A673 (cell line): Measurements from ENCODE around the gene CNNM1. TPM values are rescaled to one million over a fixed set of nuclear protein-coding genes. Genes with fewer than 3 reads are reported as not detected.

Source experiments
- BruUV-seq: library from RNA; stranded (reverse); fragments of 400-500 nt; replicated peaks from 2 replicates; lab custom pipeline; 2021; lab: Mats Ljungman, UMichigan
- CTCF ChIA-PET: fragments of 300-600 bp; sonication (Branson Sonifier 250); formaldehyde crosslinking; loops from one replicate; lab custom pipeline; 2022; ENCODE audit warnings: antibody characterized with exemption; lab: Charles Lee
- POLR2A ChIA-PET: fragments of 300-600 bp; sonication (Branson Sonifier 250); formaldehyde crosslinking; loops from one replicate; lab custom pipeline; 2022; ENCODE audit warnings: antibody characterized with exemption; ENCODE audit not compliant: low non-redundant PET; lab: Charles Lee
- DNase-seq: peaks from one replicate; pipeline ENCODE4 v3.0.0-alpha.2; 2015; ENCODE audit warnings: low spot score
- H3K27ac ChIP-seq: fragments of 200-600 bp; sonication (generic); 2 replicates; pipeline ENCODE4 v1.5.1; 2016; ENCODE audit warnings: mixed run types, low read depth, mild to moderate bottlenecking, mixed read lengths, antibody characterized with exemption, low read length; ENCODE audit not compliant: poor library complexity, severe bottlenecking
- H3K27me3 ChIP-seq: fragments of 200-600 bp; sonication (generic); replicated peaks from 2 replicates; pipeline ENCODE4 v1.6.1; 2017; ENCODE audit warnings: mixed run types, low read depth, mild to moderate bottlenecking, mixed read lengths, antibody characterized with exemption, low read length; ENCODE audit not compliant: insufficient read depth, poor library complexity
- H3K36me3 ChIP-seq: fragments of 200-600 bp; sonication (generic); 2 replicates; pipeline ENCODE4 v1.6.1; 2016; ENCODE audit warnings: mixed run types, mild to moderate bottlenecking, mixed read lengths, antibody characterized with exemption, low read length; ENCODE audit not compliant: insufficient read depth, poor library complexity, severe bottlenecking
- H3K4me1 ChIP-seq: fragments of 200-600 bp; sonication (generic); 2 replicates; pipeline ENCODE4 v1.6.1; 2017; ENCODE audit warnings: mixed run types, mild to moderate bottlenecking, mixed read lengths, antibody characterized with exemption, low read length; ENCODE audit not compliant: insufficient read depth, poor library complexity, severe bottlenecking
- H3K4me3 ChIP-seq: fragments of 200-600 bp; sonication (generic); 2 replicates; pipeline ENCODE4 v1.5.1; 2016; ENCODE audit warnings: low read depth, mixed run types, mild to moderate bottlenecking, mixed read lengths, low read length; ENCODE audit not compliant: poor library complexity, severe bottlenecking
- H3K9me3 ChIP-seq: fragments of 200-600 bp; sonication (generic); 2 replicates; pipeline ENCODE4 v1.6.1; 2016; ENCODE audit warnings: mixed run types, low read depth, mild to moderate bottlenecking, mixed read lengths, antibody characterized with exemption, low read length; ENCODE audit not compliant: poor library complexity, severe bottlenecking
- EZH2 ChIP-seq: fragments of 200-600 bp; sonication (generic); IDR thresholded peaks from 2 replicates; pipeline ENCODE4 v1.6.1; 2017; ENCODE audit warnings: borderline replicate concordance, low read depth, mild to moderate bottlenecking, mixed read lengths, antibody characterized with exemption, low read length; ENCODE audit not compliant: poor library complexity, severe bottlenecking
- intact Hi-C: fragments of 100-400 bp; cut with micrococcal nuclease; formaldehyde crosslinking; loops from one replicate; pipeline ENCODE4 v1.10.0; 2022; ENCODE audit not compliant: unreplicated experiment
- total RNA-seq: library from RNA; stranded (reverse); gene quantifications from 2 replicates; pipeline ENCODE4 v1.2.3, GENCODE V29; 2021
- TF ChIP-seq, protein P1 (sequence below): fragments of 300-800, 200-600 bp; sonication (generic); conservative IDR thresholded peaks from 2 replicates; pipeline ENCODE4 v1.5.1; 2017; ENCODE audit warnings: low read depth, mild to moderate bottlenecking, antibody characterized with exemption, low read length, moderate library complexity, mixed read lengths

The CNNM1 gene
- total RNA-seq, 1 experiment from 2014 or later = 0.73 TPM

DNA sequence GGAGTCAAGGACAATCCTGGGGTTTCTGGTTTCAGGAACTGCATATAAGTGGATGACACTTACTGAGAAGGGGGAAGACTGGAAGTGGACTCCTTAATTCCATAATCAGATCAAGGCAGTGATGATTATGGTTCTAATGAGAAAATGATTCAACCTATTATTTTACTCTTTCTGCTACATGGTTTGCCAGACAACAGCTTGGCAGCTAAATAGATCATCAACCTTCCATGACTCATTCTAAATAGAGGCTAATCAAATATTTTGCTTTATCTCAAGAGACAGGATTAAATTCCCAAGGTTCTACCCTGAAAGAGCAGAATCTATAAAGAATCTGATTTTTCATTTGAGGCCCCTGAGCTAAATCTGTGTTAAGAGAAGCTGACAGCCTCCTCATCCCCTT is 46.3 kb downstream of the CNNM1 start:
- BruUV-seq = no TSS peak
- Histone ChIP-seq H3K4me3 (no peak overlapping the region), H3K4me1 (peaks cover 3% of the 10 kb centered on the region), H3K9me3 (no peaks in the 10 kb centered on the region), H3K36me3 (no peaks in the 10 kb centered on the region), H3K27me3 (no peaks in the 10 kb centered on the region), H3K27ac (no peak overlapping the region)
- CTCF ChIA-PET = no interaction called here
- intact Hi-C loops = no loop called here
- peak; percentile 11 for DNase-seq
- POLR2A ChIA-PET = no interaction called here
- TF ChIP-seq, protein P1, sequence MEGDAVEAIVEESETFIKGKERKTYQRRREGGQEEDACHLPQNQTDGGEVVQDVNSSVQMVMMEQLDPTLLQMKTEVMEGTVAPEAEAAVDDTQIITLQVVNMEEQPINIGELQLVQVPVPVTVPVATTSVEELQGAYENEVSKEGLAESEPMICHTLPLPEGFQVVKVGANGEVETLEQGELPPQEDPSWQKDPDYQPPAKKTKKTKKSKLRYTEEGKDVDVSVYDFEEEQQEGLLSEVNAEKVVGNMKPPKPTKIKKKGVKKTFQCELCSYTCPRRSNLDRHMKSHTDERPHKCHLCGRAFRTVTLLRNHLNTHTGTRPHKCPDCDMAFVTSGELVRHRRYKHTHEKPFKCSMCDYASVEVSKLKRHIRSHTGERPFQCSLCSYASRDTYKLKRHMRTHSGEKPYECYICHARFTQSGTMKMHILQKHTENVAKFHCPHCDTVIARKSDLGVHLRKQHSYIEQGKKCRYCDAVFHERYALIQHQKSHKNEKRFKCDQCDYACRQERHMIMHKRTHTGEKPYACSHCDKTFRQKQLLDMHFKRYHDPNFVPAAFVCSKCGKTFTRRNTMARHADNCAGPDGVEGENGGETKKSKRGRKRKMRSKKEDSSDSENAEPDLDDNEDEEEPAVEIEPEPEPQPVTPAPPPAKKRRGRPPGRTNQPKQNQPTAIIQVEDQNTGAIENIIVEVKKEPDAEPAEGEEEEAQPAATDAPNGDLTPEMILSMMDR = no peak
- TF ChIP-seq EZH2 = no peak

DNA sequence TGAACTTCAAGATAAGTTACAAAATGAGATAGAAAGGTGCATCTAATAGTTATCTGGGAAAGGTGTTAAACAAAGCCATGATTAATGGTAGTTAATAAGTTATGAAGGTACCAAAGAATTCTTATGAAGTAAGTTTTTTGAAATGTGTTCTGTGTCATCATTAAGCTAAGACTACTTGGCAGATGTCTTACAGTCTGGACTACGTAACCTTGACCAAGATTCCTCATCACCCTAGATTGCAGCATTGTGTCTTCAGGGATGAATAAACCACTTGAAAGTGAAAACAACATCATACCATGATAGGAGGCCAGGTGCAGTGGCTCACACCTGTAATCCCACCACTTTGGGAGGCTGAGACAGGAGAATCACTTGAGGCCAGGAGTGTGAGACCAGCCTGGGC is 53.0 kb downstream of the CNNM1 start:
- H3K27me3 ChIP-seq = peaks cover 8% of the 10 kb centered on the region
- no peak overlapping the region for H3K27ac ChIP-seq
- CTCF ChIA-PET = no interaction called here
- no peaks in the 10 kb centered on the region for H3K4me1 ChIP-seq
- no peaks in the 10 kb centered on the region for H3K9me3 ChIP-seq
- intact Hi-C loops = no loop called here
- no peaks in the 10 kb centered on the region for H3K36me3 ChIP-seq
- BruUV-seq = no TSS peak
- no peak overlapping the region for H3K4me3 ChIP-seq
- POLR2A ChIA-PET = no interaction called here
- DNase-seq = no peak
- TF ChIP-seq EZH2 = no peak
- TF ChIP-seq, protein P1 = no peak

DNA sequence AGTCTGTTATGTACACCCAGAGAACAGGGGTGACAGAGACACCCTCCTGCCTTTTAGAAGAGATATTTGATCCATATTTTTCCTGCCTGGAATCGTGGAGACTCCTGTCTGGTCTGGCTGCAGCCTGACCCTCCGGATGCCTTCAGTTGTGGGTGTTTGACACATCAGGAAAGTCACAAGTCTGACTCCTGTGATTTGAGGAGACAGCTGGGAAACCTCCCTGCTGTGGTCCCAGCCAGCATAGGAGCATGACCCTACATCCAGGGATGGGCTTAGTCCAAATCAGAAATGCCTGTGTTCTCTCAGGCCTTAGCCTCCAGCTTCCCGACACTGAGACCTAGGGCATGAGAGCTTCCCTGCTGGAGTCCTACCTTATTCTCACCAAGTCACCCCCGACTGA is 57.9 kb downstream of the CNNM1 start:
- intact Hi-C loops = no loop called here
- ChIA-PET POLR2A (no interaction called here), CTCF (no interaction called here)
- Histone ChIP-seq H3K27ac (no peak overlapping the region), H3K27me3 (peaks cover 8% of the 10 kb centered on the region), H3K9me3 (no peaks in the 10 kb centered on the region), H3K4me3 (no peak overlapping the region), H3K4me1 (no peaks in the 10 kb centered on the region), H3K36me3 (no peaks in the 10 kb centered on the region)
- no peak for TF ChIP-seq EZH2
- TF ChIP-seq, protein P1 = no peak
- no TSS peak for BruUV-seq
- no peak for DNase-seq
